Adrenal gland (tissue), 5 donors: ENCODE measurements around the gene RIT2.

Source experiments
- POLR2A ChIP-seq, 2 donors: fragments of 450-650 bp; IDR thresholded peaks; one replicate each; pipeline ENCODE4 v1.6.1; 2017; ENCODE audit warnings: antibody characterized with exemption in 2 of 2, mild to moderate bottlenecking in 2 of 2, moderate library complexity in 1 of 2
- TF ChIP-seq, protein P1 (sequence below), 6 experiments: fragments of 450-650 bp in 4 of 6; fragments of 200-600 bp in 2 of 6; sonication (generic) in 1 of 6; IDR thresholded peaks; 1 replicate in 5 of 6; 2 replicates in 1 of 6; pipeline versions ENCODE4 v1.5.1 to v1.8.0; 2016 to 2021; ENCODE audit warnings: antibody characterized with exemption in 6 of 6, mild to moderate bottlenecking in 2 of 6, moderate library complexity in 1 of 6
- donor health status: DM: no; HTN: no; CAD: no.

- TF ChIP-seq POLR2A (IDR thresholded peaks at IDR 0.05) = no peak
- TF ChIP-seq, protein P1, sequence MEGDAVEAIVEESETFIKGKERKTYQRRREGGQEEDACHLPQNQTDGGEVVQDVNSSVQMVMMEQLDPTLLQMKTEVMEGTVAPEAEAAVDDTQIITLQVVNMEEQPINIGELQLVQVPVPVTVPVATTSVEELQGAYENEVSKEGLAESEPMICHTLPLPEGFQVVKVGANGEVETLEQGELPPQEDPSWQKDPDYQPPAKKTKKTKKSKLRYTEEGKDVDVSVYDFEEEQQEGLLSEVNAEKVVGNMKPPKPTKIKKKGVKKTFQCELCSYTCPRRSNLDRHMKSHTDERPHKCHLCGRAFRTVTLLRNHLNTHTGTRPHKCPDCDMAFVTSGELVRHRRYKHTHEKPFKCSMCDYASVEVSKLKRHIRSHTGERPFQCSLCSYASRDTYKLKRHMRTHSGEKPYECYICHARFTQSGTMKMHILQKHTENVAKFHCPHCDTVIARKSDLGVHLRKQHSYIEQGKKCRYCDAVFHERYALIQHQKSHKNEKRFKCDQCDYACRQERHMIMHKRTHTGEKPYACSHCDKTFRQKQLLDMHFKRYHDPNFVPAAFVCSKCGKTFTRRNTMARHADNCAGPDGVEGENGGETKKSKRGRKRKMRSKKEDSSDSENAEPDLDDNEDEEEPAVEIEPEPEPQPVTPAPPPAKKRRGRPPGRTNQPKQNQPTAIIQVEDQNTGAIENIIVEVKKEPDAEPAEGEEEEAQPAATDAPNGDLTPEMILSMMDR (IDR thresholded peaks at IDR 0.05) = no peak
Observed at GRCh38 chr18:42706618-42707017, 408.9 kb downstream of the RIT2 start.
